Urinary bladder (tissue), 2 donors: ENCODE data around the gene UNC80. TPM values are rescaled to one million over a fixed set of nuclear protein-coding genes. Genes with fewer than 3 reads are reported as not detected.

Experiments
- polyA plus RNA-seq: library from polyadenylated mRNA; stranded (reverse); fragments of 200-250 nt; gene quantifications from one replicate; pipeline ENCODE4 v1.2.3, GENCODE V29; 2013
- small RNA-seq: library from RNA; depleted of rRNA; stranded (forward); fragments of <200 nt; gene quantifications from one replicate; pipeline ENCODE3, GENCODE V24; 2014
- total RNA-seq: library from RNA; depleted of rRNA; stranded (reverse); fragments of >200 nt; gene quantifications from one replicate; pipeline ENCODE4 v1.2.3, GENCODE V29; 2014
- donor health status: healthy.

Gene UNC80
- total and polyA plus RNA-seq, 2 donors: 0.13 to 2.6 TPM

Small RNA genes lying within 50 kb of the gene (small RNA-seq; reads per million reads assigned to genes)
- gene RNA5SP118: not detected

Other genes with a start within 250 kb of the UNC80 start
- 84.2 TPM for gene RPE, start 230.8 kb downstream of the UNC80 start, total RNA-seq
- 37.7 TPM for gene RPE, start 230.8 kb downstream of the UNC80 start, polyA plus RNA-seq